ENCODE results near the gene PM20D2. TPM values are rescaled to one million over a fixed set of nuclear protein-coding genes. Genes with fewer than 3 reads are reported as not detected.
"Not testable (repeated sequence)": the region's sequence is repeated elsewhere in the genome, so short reads cannot be mapped to it uniquely, and the experiment has no call there.

The PM20D2 gene
- total RNA-seq, 4 donors from 2014 or later = 19.0 to 36.3 (median 25.5) TPM

DNA sequence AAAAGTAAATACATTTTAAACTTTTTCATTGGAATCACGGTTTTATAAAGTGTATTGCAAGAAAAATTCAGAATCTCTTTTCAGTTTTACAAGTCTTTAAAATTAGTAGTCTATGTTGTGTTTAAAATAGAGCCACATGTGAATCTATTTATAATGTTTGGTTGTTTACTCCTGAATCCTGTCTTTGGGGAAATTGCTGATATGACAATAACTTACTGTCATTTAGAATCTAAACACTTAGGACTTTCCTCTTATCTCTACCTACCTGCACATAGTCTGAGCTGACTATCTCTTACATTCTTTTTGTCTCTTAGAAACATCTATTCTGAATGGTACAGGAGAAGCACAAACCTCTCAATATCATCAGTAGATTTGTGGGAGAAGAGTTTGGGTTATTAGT is 23.9 kb upstream of the PM20D2 start:
- Histone ChIP-seq H3K27ac (no peak overlapping the region), H3K4me1 (peaks cover 0 to 14% (median 0%) of the 10 kb centered on the region in 3 donors)

DNA sequence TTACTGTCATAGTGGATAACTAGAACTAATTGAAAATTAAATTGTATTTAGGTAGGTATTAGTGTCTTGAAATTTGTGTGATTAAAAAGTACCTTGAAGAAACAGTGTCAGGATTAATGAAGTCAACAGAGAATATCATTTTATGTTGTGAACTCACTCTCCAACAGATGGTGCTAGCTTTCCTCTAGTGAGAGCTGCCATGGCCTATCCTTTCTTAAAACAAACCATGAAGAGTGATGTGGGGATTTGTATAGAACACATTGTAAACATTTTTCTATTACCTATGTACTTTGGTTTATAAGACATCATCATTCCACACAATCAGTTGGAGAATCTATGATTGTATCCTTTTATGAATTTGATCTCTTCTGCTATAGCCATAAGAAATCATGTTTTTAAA is 23.2 kb upstream of the PM20D2 start:
- H3K9me3 ChIP-seq = no peaks in the 10 kb centered on the region
- H3K36me3 ChIP-seq = no peaks in the 10 kb centered on the region
- TF ChIP-seq, protein P1, sequence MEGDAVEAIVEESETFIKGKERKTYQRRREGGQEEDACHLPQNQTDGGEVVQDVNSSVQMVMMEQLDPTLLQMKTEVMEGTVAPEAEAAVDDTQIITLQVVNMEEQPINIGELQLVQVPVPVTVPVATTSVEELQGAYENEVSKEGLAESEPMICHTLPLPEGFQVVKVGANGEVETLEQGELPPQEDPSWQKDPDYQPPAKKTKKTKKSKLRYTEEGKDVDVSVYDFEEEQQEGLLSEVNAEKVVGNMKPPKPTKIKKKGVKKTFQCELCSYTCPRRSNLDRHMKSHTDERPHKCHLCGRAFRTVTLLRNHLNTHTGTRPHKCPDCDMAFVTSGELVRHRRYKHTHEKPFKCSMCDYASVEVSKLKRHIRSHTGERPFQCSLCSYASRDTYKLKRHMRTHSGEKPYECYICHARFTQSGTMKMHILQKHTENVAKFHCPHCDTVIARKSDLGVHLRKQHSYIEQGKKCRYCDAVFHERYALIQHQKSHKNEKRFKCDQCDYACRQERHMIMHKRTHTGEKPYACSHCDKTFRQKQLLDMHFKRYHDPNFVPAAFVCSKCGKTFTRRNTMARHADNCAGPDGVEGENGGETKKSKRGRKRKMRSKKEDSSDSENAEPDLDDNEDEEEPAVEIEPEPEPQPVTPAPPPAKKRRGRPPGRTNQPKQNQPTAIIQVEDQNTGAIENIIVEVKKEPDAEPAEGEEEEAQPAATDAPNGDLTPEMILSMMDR (IDR thresholded peaks at IDR 0.05) = peak; percentile 23 to 64 (median 50)
- TF ChIP-seq EP300 (IDR thresholded peaks at IDR 0.05) (no peak), POLR2AphosphoS5 (IDR thresholded peaks at IDR 0.05) (no peak)
- no peaks in the 10 kb centered on the region for H3K27me3 ChIP-seq
- no peak overlapping the region for H3K27ac ChIP-seq
- no peak overlapping the region for H3K4me3 ChIP-seq
- H3K4me1 ChIP-seq = peaks cover 0 to 10% (median 0%) of the 10 kb centered on the region in 3 donors
- peak; percentile 30 for ATAC-seq

More for the DNA sequence above, 23.9 kb upstream of the PM20D2 start:
- Histone ChIP-seq H3K9me3 (no peaks in the 10 kb centered on the region), H3K36me3 (no peaks in the 10 kb centered on the region), H3K27me3 (no peaks in the 10 kb centered on the region), H3K4me3 (no peak overlapping the region)
- ATAC-seq = no peak
- WGBS, 2 donors (ENCODE audit: low coverage in 1 of 2) = 73 to 79% methylated on average over 1 of the region's 1 CpG
- TF ChIP-seq EP300 (IDR thresholded peaks at IDR 0.05) (no peak), POLR2A (IDR thresholded peaks at IDR 0.05) (no peak), POLR2AphosphoS5 (IDR thresholded peaks at IDR 0.05) (no peak)
- TF ChIP-seq, protein P1 (IDR thresholded peaks at IDR 0.05) = no peak

DNA sequence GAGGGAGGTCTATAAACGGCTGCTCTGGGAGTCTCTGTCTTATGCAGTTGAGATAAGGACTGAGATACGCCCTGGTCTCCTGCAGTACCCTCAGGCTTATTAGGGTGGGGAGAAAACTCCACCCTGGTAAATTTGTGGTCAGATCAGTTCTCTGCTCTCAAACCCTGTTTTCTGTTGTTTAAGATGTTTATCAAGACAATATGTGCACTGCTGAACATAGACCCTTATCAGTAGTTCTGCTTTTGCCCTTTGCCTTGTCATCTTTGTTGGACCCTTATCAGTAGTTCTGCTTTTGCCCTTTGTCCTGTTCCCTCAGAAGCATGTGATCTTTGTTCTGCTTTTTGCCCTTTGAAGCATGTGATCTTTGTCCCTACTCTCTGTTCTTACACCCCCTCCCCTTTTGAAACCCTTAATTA is 17.6 kb upstream of the PM20D2 start:
- not testable (repeated sequence) for H3K27ac ChIP-seq, H3K4me1 ChIP-seq, H3K36me3 ChIP-seq, ATAC-seq, H3K27me3 ChIP-seq, H3K4me3 ChIP-seq, H3K9me3 ChIP-seq
- 83 to 85% methylated on average over 2 of the region's 2 CpGs for WGBS, 2 donors (ENCODE audit: low coverage in 1 of 2)

DNA sequence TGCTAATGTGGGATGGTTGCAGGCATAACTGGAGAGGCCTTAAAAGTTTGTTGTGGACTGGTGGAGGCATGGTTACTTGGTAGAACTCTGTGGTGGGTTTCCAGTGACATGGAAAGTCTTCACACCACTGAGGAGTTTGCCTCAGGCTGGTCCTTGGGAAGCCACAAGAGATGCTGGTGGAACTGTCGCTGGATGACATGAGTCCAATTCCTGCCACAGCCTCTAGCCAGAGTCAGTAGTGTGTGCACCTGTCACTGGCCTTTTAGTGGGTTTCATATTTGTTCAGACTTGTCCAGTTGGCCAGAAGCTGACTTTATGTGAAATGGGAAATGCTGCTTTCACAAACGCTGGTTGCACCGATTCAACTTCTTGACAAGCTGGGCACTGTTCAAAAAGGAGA is 14.3 kb upstream of the PM20D2 start:
- Histone ChIP-seq H3K27me3 (no peaks in the 10 kb centered on the region), H3K9me3 (peaks cover 0 to 7% (median 0%) of the 10 kb centered on the region in 3 donors), H3K4me3 (no peak overlapping the region), H3K27ac (no peak overlapping the region), H3K4me1 (no peaks in the 10 kb centered on the region), H3K36me3 (no peaks in the 10 kb centered on the region)
- ATAC-seq = no peak
- no peak for TF ChIP-seq POLR2AphosphoS5 (IDR thresholded peaks at IDR 0.05)
- TF ChIP-seq EP300 (IDR thresholded peaks at IDR 0.05) = no peak
- TF ChIP-seq POLR2A (IDR thresholded peaks at IDR 0.05) = no peak
- TF ChIP-seq, protein P1 (IDR thresholded peaks at IDR 0.05) = no peak
- WGBS, 2 donors (ENCODE audit: low coverage in 1 of 2) = 100% methylated on average over 1 to 2 of the region's 3 CpGs

DNA sequence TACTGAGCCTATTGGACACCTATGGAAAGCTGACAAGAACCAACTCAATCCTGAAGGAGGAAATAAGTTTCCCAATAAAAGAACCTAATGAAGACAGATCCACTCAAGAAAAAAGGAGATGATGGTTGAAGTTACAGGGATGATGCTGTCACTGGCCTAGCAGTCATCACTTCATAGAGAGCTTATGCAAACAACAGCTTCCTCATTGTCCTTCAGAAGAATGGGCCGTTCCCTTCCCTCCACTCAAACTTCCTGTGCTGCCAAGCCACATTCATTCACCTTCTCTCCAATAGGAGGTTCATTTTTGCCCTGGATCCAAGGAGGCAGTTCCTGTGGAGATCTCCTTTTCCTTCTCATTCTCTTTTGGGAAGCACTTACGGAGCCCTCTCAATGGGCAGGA is 13.8 kb upstream of the PM20D2 start:
- TF ChIP-seq POLR2AphosphoS5 (IDR thresholded peaks at IDR 0.05) (no peak), EP300 (IDR thresholded peaks at IDR 0.05) (no peak), POLR2A (IDR thresholded peaks at IDR 0.05) (no peak)
- TF ChIP-seq, protein P1 (IDR thresholded peaks at IDR 0.05) = no peak
- ATAC-seq = no peak

More for the DNA sequence above, 13.8 kb upstream of the PM20D2 start:
- H3K4me1 ChIP-seq = no peaks in the 10 kb centered on the region
- H3K4me3 ChIP-seq = no peak overlapping the region
- H3K9me3 ChIP-seq = peaks cover 0 to 7% (median 0%) of the 10 kb centered on the region in 3 donors
- 81 to 100% methylated on average over 2 of the region's 2 CpGs for WGBS, 2 donors (ENCODE audit: low coverage in 1 of 2)
- H3K36me3 ChIP-seq = no peaks in the 10 kb centered on the region
- no peaks in the 10 kb centered on the region for H3K27me3 ChIP-seq
- no peak overlapping the region for H3K27ac ChIP-seq
